HPDE6-E6E7 (cell line): ENCODE results near the gene RAP1GAP2.
"Not testable (repeated sequence)": the region's sequence is repeated elsewhere in the genome, so short reads cannot be mapped to it uniquely, and the experiment has no call there.

Experiments
- DNase-seq: peaks from one replicate; pipeline ENCODE4 v3.0.0; 2011; ENCODE audit warnings: missing footprints; ENCODE audit errors: extremely low spot score

Gene RAP1GAP2

DNA sequence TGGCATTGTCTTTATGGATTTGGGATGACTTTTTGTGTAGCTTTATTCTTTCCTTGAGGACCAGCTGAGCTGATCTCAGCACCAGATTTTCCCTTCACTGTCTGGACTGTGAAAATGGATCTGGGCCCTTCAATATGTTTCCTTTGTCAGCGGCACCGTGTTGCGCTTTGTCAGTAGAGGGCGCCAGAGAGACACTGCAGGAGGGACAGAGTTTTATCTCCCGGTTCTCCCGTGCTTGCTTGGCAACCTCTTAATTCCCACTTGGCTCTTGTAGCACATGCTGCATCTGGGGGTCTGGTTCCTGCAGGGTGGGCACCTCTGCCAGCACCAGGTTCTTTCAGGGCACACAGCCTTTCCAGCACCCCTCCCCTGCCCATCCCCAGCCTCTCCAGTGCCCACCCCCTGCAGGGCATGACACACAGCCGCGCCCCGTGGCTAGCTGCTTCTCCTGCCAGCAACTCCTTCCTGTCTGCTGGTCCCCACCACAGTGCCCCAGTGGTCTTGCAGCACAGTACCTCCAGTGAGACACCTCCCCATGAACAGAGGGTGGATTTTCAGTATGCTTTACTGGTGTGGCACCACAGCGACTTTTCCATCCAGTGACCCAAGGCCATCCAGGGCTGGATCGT is 247.6 kb downstream of the RAP1GAP2 start:
- DNase-seq: no peak

DNA sequence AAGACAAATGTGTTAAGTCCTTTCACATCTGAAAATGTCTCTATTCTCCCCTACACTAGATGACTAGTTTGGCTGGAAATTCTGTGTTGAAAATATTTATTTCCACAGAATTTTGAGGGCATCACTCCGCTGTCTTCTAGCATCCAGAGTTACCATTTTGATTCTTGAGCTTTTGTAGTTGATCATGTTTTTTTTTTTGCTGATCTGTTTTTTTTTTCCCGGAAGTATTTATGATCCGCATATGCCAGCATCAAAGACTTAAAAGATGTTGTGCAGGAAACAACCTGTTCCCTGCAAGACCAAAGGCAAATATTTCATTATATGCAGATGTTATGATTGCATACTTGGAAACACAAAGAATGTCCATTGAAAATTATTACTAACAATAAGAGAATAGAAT is 250.5 kb downstream of the RAP1GAP2 start:
- DNase-seq: no peak

DNA sequence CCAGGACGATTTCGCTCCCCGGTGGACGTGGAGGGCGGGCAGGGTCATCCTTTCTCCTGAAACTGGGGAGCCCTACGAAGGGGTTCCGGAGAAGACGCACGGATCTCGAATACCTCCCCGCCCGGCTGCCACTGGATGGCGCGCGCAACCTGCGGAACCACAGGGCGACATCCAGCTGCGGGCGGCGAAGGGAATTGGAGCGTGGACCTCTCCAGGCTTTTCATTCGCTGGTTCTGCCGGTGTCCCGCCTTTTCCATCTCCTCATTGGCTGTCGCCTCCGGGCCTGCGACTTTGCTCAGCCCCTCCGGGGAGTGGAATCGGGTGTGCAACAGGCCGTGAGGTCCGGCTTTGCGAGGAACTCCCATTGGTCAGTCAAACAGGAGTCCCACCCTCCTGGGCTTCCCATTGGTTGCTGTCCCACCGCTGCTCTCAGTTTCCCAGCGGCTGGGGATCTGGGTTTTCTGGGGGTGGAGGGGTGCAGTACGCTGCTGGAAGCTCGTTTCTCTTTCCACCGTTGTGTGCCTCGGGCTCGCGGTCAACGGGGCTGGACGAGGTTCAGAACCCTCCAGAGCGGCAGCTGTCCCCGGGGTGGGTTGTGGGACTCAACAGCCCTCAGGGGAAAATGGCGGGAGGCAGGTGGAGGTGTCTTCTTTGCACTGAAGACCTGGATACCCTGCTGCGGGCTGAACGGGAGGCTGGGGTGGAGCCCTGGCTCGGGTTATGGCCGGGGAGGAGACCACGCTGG is 252.7 kb downstream of the RAP1GAP2 start:
- peak; percentile 99 for DNase-seq

DNA sequence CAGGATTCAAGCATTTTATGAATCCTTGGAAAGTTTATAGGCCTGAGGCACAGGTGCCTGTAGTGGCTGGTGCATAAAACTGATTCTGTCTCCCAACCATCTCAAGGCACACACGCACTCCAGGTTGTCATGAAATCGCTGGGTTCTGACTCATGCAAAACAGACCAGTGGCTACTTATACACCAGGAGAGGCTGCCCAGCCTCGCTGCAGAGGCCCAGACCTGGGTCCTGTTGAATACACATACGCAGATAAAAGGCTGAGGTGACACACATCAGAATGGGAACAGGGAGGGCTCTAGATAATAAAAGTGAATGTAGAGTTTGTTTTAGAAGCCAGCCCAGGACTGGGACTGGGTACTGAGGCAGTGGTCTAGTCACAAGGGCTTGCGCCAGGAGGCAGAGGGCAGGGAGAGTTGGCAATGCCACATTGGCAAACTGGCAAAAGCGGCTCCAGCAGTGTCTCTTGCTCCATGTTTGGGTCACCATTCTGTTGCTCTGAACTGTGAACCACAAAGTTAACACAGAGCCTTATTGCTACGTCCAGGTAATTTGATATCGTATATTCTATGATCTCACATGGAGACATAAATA is 253.6 kb downstream of the RAP1GAP2 start:
- no peak for DNase-seq

DNA sequence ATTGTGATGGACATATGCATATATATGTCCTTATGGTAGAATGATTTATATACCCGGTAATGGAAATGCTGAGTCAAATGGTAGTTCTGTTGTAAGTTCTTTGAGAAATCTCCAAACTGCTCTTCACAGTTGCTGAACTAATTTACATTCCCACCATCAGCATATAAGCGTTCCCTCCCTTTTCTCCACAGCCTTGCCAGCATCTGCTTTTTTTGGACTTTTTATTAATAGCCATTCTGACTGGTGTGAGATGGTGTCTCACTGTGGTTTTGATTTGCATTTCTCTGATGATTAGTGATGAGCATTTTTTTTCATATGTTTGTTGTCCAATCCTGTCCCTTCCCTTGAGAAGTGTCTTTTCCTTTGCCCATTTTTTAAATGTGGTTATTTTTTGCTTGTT is 258.6 kb downstream of the RAP1GAP2 start:
- not testable (repeated sequence) for DNase-seq

DNA sequence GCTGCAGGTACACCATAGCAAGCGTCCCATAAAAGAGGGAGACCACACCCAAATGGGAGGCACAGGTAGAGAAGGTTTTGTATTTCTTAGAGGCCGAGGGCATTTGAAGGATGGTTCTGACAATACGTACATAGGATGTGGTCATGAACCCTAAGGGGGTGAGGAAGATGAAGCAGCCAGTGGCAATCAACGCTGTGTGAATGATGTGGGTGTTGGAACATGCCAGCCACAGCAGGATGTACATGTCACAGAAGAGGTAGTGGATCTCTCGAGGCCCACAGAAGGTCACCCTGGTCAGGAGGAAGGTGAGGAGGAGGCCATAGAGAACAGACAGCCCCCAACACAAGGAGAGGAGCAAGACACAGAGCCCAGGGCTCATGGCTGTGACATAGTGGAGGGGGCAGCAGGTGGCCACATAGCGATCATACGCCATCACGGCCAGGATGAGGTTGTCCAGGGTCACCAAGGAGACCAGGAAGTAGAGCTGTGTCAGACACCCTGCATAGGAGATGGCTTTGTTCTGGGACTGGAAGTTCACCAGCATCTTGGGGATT is 266.7 kb downstream of the RAP1GAP2 start:
- DNase-seq: not testable (repeated sequence)

DNA sequence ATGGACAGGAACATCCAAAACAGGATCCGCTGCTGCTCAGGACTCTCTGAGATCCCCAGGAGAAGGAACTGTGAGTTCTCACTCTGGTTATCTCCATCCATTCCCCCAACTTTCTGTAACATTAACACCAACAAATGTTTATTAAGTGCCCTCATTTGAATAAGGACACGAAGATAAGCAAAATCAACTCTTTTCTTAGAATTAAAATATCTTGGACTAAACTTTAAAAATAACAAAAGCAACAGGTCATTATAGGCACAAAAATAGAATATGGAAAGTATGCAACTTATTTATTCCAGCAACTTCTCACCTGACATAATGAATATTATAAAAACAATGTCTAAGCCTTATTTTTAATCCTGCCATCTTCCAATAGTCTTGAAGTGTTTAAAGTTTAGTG is 267.3 kb downstream of the RAP1GAP2 start, which contains the start of gene OR1D5:
Gene OR1D5 (minus strand): TSS at position 101 of the 400 bp plus-strand sequence. CDS start 0 bp downstream, at position 101.
- DNase-seq: not testable (repeated sequence)

DNA sequence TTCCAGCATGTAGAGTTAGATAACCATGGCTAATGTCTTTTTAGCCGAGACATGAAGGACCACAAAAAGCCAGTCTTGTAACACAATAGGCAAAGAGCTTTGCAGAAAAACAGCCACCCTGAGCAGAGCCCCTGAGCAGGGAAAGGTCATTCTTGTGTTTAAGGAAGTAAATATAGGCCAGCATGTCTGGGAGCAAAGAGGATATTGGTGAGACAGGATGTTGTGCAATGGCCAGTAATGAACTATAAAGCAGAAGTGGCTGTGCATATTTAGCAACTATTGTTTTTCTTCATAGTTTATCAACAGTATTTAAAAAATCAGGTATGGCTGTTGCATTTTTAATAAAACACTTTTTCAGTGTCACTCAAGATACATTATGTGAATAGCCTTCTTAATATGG is 269.0 kb downstream of the RAP1GAP2 start:
- not testable (repeated sequence) for DNase-seq

DNA sequence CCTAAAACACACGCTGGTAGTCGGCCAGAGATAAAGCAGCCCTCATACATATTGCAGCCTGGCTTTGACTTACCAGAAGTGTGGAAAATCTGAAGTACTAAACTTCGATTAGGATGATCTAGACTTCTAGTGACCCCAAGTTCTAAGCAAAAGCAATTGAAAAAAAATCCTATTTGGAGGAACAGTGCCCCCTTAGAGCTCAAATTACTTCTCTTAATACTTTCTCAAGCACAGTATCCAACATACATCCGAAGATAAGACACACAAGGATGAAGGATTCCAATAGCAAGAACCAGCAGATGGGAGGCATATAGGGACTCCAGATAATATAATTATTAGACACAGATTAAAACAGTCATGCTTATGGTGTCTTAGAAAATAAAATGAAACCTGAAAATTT is 277.6 kb downstream of the RAP1GAP2 start:
- DNase-seq: not testable (repeated sequence)
